Measurements from ENCODE around the gene VSTM2L.
"Not testable (repeated sequence)": the region's sequence is repeated elsewhere in the genome, so short reads cannot be mapped to it uniquely, and the experiment has no call there.

The VSTM2L gene

GRCh38 chr20:37955511-37955910, 52.6 kb downstream of the VSTM2L start:
- no peak for DNase-seq (ENCODE audit: low read depth)
- no peak for TF ChIP-seq CTCF (IDR thresholded peaks at IDR 0.05; ENCODE audit: low read depth, low read length, missing control alignments)
- no peak overlapping the region for H3K4me3 ChIP-seq (ENCODE audit: low read depth, low read length)

GRCh38 chr20:37956107-37956585, 53.2 kb downstream of the VSTM2L start:
- TF ChIP-seq CTCF (IDR thresholded peaks at IDR 0.05; ENCODE audit: low read depth, low read length, missing control alignments), result no peak
- DNase-seq (ENCODE audit: low read depth), result no peak
- H3K4me3 ChIP-seq (ENCODE audit: low read depth, low read length), result no peak overlapping the region

- no peak for TF ChIP-seq CTCF (IDR thresholded peaks at IDR 0.05; ENCODE audit: low read depth, low read length, missing control alignments)
- no peak overlapping the region for H3K4me3 ChIP-seq (ENCODE audit: low read depth, low read length)
- DNase-seq (ENCODE audit: low read depth), result no peak
Observed at GRCh38 chr20:37958856-37959520, 56.1 kb downstream of the VSTM2L start.

- no peak for DNase-seq (ENCODE audit: low read depth)
- no peak overlapping the region for H3K4me3 ChIP-seq (ENCODE audit: low read depth, low read length)
- no peak for TF ChIP-seq CTCF (IDR thresholded peaks at IDR 0.05; ENCODE audit: low read depth, low read length, missing control alignments)
Observed at GRCh38 chr20:37961066-37961465, 58.1 kb downstream of the VSTM2L start.

- not testable (repeated sequence) for H3K4me3 ChIP-seq (ENCODE audit: low read depth, low read length); DNase-seq (ENCODE audit: low read depth)
Observed at GRCh38 chr20:37963483-37963882, 60.6 kb downstream of the VSTM2L start.

- H3K4me3 ChIP-seq (ENCODE audit: low read depth, low read length), result no peak overlapping the region
- no peak for TF ChIP-seq CTCF (IDR thresholded peaks at IDR 0.05; ENCODE audit: low read depth, low read length, missing control alignments)
- DNase-seq (ENCODE audit: low read depth), result no peak
Observed at GRCh38 chr20:37968841-37969401, 66.0 kb downstream of the VSTM2L start.

GRCh38 chr20:37969949-37970855, 67.3 kb downstream of the VSTM2L start:
- DNase-seq (ENCODE audit: low read depth), result no peak
- no peak overlapping the region for H3K4me3 ChIP-seq (ENCODE audit: low read depth, low read length)
- no peak for TF ChIP-seq CTCF (IDR thresholded peaks at IDR 0.05; ENCODE audit: low read depth, low read length, missing control alignments)
